GM13977 (cell line): ENCODE measurements around the gene C20orf144.

Source experiments
- DNase-seq: peaks from one replicate; pipeline ENCODE4 v3.0.0; 2012; ENCODE audit warnings: low spot score
- in situ Hi-C: fragments of 300-500 bp; cut with MboI; formaldehyde crosslinking; loops from one replicate; pipeline ENCODE4 v1.12.0; 2022; ENCODE audit warnings: low sequenced_read_pairs, low pct_unique_long_range_greater_than_20kb, mixed read lengths, inconsistent platforms; ENCODE audit not compliant: unreplicated experiment
- TF ChIP-seq, protein P1 (sequence below): IDR thresholded peaks from 2 replicates; pipeline ENCODE4 v1.5.1; 2012; ENCODE audit warnings: mild to moderate bottlenecking, control low read depth; ENCODE audit not compliant: insufficient read depth; ENCODE audit errors: extremely low read depth, missing control alignments

Gene C20orf144

DNA sequence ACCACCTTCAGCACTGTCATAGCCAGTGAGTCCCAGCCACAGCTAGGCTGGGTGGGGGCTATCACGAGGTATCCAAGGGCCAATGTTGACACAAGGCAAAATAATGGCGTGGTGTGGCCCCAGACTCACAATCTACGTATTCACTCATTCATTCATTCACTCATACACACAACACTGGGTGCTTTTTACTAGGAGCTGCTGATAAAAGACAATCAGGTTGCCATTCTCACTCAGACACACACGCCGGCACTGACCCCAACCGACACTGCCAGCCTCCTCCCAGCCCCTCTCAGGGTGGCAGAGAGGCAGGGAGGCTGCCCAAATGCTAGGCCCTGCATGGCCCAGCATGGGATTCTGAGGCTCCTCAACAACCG lies 1.5 kb upstream of the C20orf144 start:
- no peak for DNase-seq
- TF ChIP-seq, protein P1, sequence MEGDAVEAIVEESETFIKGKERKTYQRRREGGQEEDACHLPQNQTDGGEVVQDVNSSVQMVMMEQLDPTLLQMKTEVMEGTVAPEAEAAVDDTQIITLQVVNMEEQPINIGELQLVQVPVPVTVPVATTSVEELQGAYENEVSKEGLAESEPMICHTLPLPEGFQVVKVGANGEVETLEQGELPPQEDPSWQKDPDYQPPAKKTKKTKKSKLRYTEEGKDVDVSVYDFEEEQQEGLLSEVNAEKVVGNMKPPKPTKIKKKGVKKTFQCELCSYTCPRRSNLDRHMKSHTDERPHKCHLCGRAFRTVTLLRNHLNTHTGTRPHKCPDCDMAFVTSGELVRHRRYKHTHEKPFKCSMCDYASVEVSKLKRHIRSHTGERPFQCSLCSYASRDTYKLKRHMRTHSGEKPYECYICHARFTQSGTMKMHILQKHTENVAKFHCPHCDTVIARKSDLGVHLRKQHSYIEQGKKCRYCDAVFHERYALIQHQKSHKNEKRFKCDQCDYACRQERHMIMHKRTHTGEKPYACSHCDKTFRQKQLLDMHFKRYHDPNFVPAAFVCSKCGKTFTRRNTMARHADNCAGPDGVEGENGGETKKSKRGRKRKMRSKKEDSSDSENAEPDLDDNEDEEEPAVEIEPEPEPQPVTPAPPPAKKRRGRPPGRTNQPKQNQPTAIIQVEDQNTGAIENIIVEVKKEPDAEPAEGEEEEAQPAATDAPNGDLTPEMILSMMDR: no peak
- in situ Hi-C loops: no loop called here

DNA sequence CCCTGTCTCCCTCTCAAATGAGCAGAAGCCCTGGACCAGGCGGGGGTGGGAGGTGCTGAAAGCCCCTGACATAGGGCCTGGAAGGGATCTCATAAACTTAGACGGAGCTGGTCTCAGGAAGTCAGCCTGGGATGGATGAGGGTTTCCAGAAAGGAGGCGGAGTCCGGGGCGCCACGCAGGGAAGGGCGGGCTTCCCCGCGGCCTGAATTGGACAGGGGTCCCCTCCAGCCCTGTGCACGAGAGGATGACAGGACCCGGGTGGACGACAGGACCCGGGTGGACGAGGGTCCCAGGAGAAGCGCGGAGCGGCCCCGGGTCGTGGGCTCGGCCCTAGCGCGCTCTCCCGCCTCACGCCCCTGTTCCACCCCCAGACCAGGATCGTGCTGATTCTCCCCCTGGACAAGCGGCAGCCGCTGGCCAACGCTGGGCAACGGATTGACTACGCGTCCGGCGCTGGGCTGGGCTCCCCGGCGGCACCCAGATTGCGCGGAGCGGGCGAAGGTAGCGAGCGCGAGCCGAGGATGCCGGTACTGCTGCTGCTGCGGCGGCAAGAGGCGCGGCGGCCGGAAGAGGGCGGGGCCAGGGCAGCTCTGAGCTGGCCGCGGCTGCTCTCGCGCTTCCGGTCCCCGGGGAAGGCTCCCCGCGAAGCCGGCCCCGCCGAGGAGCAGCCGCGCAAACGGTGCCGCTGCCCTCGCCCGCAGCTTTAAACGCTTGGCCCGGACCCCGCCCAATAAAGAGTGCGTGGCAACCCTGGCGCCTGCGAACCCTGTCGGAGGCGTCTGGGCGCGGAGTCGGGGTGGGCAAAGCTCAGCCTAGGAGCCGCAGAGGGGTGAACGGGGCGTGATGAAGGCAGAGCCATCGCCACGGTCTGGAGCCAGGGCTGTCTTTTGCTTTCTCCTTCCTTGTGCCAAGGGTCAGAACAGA lies 1.3 kb downstream of the C20orf144 start:
- in situ Hi-C loops: no loop called here
- TF ChIP-seq, protein P1: no peak
- DNase-seq: peak; percentile 93

DNA sequence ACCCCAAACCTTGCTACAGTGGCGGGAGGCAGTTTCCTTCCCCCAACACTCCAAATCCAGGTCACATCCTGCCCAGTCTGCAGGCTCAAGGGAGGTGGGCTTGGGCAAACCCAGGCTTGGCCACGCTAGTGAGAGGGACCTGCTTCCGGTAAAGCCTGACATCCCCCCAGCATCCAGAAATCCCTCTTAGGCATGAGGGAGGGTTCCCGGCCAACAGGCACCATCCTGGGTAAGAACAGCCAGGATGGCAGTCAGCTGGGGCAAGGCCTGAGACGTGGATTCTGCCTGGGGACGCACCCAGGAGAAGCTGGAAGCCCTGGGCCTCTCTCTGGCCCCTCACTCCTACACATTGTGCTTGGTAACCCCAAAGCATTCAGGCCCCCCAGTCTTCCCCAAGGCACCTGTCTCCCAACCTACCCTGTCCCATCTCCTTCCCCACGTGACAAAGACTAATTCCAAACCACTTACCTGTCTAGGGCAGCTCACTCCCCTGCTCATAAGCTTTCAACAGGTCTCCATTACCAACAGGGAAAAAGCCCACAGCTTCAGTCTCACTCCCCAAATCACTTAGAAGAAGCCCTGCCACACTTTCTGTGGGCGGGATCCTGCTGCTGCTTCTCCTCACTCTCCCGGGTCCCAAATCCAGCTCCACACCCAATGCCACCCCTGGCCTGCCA lies 2.1 kb downstream of the C20orf144 start:
- DNase-seq: no peak
- in situ Hi-C loops: no loop called here
- TF ChIP-seq, protein P1: no peak

DNA sequence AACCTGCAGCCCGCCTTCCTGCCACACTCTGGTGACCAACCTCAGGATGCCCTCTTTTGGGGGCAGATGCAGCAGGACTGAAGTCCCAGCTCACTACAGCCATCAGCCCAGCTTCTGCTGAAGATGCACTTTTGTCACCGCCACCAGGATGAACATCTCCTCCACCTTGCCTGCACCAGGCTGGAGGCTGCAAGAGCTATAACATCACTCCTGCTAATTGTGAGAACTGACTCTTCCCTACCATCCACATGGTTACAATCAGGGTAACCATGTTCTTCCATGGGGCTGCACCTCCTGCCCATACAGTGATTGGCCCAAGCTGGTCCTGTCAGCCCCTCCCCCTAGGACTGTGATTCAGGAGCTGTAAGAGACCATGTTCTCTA lies 2.6 kb downstream of the C20orf144 start:
- TF ChIP-seq, protein P1: no peak
- DNase-seq: no peak
- in situ Hi-C loops: no loop called here

DNA sequence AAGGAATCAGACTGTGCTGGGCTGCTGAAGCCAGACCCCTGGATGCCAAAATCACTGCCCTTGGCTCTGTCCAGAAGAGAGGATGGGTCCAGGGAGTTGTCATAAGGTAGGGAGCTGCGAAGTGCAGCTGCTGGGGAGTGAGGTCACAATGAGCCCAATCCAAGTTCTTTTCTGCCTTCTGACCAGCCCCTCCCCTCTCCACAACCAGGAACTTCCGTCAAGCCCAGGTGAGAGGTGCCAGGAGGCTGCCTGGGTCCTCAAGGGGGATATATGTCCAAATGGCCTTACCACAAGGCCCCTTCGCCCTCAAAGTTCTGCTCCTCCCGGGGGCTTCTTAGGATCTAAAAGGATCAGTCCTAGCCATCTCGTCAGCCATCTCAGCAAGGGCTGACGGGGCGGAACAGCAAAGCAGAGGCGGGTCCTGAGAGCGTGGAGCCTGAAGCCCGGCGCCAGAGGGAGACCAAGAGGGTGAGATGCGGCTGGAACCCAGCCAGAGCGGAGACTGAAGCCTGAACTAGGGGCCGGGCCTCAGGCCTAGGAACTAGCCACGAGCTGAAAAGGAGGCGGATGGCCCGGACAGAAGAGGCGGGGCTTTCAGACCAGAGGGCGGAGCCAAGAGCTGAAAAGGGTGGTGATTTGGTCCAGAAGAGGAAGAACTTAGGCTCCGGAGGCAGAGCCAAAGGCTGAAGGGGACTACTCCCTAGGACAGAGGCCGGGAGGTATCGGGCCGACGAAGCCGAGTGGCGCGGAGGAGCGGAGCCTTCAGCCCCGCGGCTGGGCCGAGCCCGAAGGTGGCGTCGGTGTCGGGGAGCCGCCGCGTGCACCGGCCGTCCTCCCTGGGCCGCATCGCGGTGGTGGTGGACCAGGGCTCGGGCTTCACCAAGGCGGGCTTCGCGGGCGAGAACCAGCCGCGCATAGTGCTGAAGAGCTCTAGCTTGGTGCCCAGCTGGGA lies 4.4 kb downstream of the C20orf144 start, which contains the start of gene ACTL10:
Gene ACTL10 (plus strand): TSS at position 651 of the 952 bp plus-strand sequence. CDS start 555 bp downstream, outside the sequence.
- DNase-seq: peak; percentile 97
- in situ Hi-C loops: no loop called here
- TF ChIP-seq, protein P1: peak; percentile 10

DNA sequence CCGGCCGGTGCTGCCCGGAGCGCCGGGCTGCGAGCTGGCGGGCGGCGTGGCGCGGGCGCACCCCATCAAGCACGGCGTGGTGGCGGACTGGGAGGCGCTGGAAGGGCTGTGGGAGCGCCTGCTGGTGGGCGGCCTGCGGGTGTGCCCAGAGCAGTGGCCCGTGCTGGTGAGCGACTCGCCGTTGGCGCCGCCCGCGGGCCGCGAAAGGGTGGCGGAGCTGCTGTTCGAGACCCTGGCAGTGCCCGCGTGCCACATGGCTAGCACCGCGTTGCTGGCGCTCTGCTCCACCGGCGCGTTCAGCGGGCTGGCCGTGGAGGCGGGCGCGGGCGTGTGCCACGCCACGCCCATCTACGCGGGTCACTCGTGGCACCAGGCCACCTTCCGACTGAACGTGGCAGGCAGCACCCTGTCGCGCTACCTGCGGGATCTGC lies 5.1 kb downstream of the C20orf144 start:
- in situ Hi-C loops: no loop called here
- no peak for DNase-seq
- TF ChIP-seq, protein P1: peak; percentile 21
